Measurements from ENCODE around the gene BTBD9. TPM values are rescaled to one million over a fixed set of nuclear protein-coding genes. Genes with fewer than 3 reads are reported as not detected.

BTBD9 gene
- total RNA-seq, 1 donor from 2014 or later = 49.7 TPM

- DNase-seq = no peak
- peaks cover 24% of the 10 kb centered on the region for H3K36me3 ChIP-seq
- no peak overlapping the region for H3K4me3 ChIP-seq
- H3K27ac ChIP-seq = no peak overlapping the region
- intact Hi-C loops (cut with DNase I) = no loop called here
- H3K9me3 ChIP-seq = no peaks in the 10 kb centered on the region
- no peak for ATAC-seq
- no peak for TF ChIP-seq CTCF (IDR thresholded peaks at IDR 0.05)
- H3K4me1 ChIP-seq = no peaks in the 10 kb centered on the region
- no peaks in the 10 kb centered on the region for H3K27me3 ChIP-seq (ENCODE audit: low read depth)
Measured at GRCh38 chr6:38587766-38588362, 51.9 kb downstream of the BTBD9 start.

- TF ChIP-seq CTCF (IDR thresholded peaks at IDR 0.05) = no peak
- no peaks in the 10 kb centered on the region for H3K4me1 ChIP-seq
- intact Hi-C loops (cut with DNase I) = no loop called here
- no peak overlapping the region for H3K27ac ChIP-seq
- DNase-seq (no peak), ATAC-seq (no peak)
- H3K36me3 ChIP-seq = peaks cover 15% of the 10 kb centered on the region
- H3K27me3 ChIP-seq (ENCODE audit: low read depth) = no peaks in the 10 kb centered on the region
- no peaks in the 10 kb centered on the region for H3K9me3 ChIP-seq
- H3K4me3 ChIP-seq = no peak overlapping the region
Measured at GRCh38 chr6:38586992-38587391, 52.7 kb downstream of the BTBD9 start.

GRCh38 chr6:38584731-38585130 lies 55.0 kb downstream of the BTBD9 start:
- H3K9me3 ChIP-seq = no peaks in the 10 kb centered on the region
- ATAC-seq = no peak
- H3K36me3 ChIP-seq = peaks cover 14% of the 10 kb centered on the region
- DNase-seq = no peak
- no peaks in the 10 kb centered on the region for H3K4me1 ChIP-seq
- no peak for TF ChIP-seq CTCF (IDR thresholded peaks at IDR 0.05)
- H3K4me3 ChIP-seq = no peak overlapping the region
- H3K27me3 ChIP-seq (ENCODE audit: low read depth) = no peaks in the 10 kb centered on the region
- intact Hi-C loops (cut with DNase I) = no loop called here
- no peak overlapping the region for H3K27ac ChIP-seq

GRCh38 chr6:38583523-38583922 lies 56.2 kb downstream of the BTBD9 start:
- ATAC-seq = peak in 1 of 2 donors; percentile 64
- H3K4me1 ChIP-seq = no peaks in the 10 kb centered on the region
- H3K27ac ChIP-seq = no peak overlapping the region
- no peak overlapping the region for H3K4me3 ChIP-seq
- intact Hi-C loops (cut with DNase I) = no loop called here
- no peak for DNase-seq
- peaks cover 19% of the 10 kb centered on the region for H3K36me3 ChIP-seq
- no peak for TF ChIP-seq CTCF (IDR thresholded peaks at IDR 0.05)
- H3K9me3 ChIP-seq = no peaks in the 10 kb centered on the region
- no peaks in the 10 kb centered on the region for H3K27me3 ChIP-seq (ENCODE audit: low read depth)

GRCh38 chr6:38580030-38580429 lies 59.7 kb downstream of the BTBD9 start:
- no peak for TF ChIP-seq CTCF (IDR thresholded peaks at IDR 0.05)
- Histone ChIP-seq H3K36me3 (peaks cover 29% of the 10 kb centered on the region), H3K9me3 (no peaks in the 10 kb centered on the region), H3K27ac (no peak overlapping the region), H3K4me3 (no peak overlapping the region), H3K27me3 (ENCODE audit: low read depth) (no peaks in the 10 kb centered on the region), H3K4me1 (no peaks in the 10 kb centered on the region)
- DNase-seq (no peak), ATAC-seq (no peak)
- intact Hi-C loops (cut with DNase I) = no loop called here
